Stimulated activated CD8-positive, alpha-beta memory T cell treated with anti-CD3 and anti-CD28 coated beads, Interleukin-12 subunit alpha, Interleukin-12 subunit beta, amount 100 ng/mL, for 4 hours (primary cell): ENCODE results near the gene RCOR3.
"Not testable (repeated sequence)": the region's sequence is repeated elsewhere in the genome, so short reads cannot be mapped to it uniquely, and the experiment has no call there.

Experiments
- DNase-seq: peaks from one replicate; pipeline ENCODE4 v3.0.0-alpha.2; 2020; ENCODE audit warnings: low read depth

RCOR3 gene

DNA sequence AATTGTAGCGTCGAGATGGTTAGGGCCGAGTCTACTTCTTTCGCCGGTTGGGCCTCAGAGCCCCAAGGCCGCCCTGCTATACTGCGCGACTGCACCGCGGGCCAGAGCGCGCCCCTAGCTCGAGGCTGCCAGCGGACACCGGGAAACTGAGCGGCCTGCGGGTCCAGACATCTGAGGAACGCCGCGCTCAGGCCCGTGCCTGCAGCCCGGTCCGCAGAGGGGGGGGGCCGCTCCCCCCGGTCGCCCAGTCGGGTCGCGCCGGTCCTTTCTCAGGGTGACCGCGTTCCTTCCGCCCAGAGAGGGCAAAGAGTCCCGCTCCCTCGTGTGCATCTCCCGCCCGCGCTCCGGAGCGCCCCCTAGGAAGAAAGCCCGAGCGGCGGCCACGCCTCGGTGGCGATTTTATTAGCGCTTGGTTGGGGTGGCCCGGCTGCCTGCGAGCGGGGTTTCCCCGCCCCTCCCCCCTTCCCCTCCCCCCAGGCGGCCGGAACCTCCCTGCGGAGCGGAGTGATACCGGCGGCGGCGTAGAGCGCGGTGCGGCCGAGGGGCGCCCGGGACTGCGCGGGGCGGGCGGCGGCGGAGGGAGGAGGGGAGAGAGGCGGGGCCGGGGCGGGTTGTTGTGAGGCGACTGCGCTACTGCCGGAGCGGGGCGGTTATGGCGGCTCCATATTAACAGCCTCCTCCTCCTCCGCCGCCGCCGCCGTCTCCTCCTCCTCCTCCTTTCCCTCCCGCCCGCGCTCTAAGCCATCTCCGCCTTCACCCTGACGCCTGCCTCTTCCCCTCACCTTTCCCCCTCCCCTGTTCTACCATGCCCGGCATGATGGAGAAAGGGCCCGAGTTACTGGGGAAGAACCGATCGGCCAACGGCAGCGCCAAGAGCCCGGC, at the start of gene RCOR3:
Gene RCOR3 (plus strand): TSS at position 611 of the 882 bp plus-strand sequence. CDS start 195 bp downstream, at position 806.
- peak; percentile 90 for DNase-seq

DNA sequence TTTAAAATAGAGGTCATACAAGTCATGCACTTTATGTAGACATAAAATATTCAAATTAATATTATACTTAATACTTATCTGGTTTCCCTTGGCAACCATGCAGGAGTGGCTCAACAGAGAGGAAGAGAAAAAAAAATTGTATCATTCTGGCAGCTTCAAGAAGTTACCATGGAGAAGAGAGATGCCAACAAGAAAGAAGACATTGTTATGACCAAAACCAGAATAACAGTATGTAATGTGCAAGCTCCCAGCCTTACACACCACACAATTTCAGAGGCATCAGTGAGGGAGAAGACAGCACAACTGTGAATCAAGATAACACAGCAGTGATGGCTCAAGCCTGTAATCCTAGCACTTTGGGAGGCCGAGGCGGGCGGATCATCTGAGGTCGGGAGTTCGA, 49.1 kb upstream of the RCOR3 start:
- DNase-seq: no peak

DNA sequence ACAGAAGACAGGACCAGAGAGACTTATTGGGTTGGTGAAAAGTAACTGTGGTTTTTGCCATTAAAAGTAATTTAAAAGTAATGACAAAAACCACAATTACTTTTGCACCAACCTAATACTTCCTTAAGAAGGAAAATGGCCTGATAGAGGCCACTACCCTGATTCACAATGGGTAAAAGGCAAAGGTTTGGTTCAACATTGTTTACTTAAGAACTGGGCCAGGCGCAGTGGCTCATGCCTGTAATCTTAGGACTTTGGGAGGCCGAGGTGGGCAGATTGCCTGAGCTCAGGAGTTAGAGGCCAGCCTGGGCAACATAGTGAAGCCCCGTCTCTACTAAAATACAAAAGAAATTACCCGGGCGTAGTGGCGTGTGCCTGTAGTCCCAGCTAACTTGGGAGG, 48.2 kb upstream of the RCOR3 start:
- DNase-seq: no peak

DNA sequence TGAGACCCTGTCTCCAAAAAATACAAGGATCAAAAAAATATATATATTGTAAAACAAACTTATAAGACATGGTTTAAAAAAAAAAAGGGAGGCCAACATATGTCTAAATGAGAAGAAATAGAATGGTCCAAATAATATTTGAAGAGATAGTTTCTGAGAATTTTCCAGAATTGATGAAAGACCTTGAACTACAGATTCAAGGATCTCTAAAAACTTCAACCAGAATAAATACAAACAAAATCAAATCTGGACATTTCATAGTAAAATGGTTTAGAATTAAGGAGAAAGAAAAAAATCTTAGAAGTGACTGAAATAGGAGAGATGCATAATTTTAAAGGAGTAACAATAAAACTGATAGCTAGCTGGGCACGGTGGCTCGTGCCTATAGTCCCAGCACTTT, 45.5 kb upstream of the RCOR3 start:
- DNase-seq: no peak

DNA sequence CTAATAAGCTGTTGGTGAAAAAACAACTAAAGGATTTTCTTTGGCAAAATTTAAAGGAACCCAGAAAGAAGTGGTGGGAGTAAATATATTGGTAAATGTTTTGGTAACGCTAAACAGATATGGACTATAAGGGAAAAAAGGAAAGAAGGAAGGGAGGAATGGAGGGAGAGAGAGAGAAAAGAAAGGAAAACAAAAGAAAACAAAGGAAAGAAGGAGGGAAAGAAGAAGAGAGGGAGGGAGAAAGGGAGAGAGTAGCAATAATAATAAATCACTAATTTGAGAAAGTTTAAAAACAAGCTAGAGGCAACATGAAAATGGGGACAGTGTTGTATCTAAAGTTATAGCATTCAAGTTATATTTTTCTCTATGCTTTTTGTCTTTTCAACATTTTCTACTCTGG, 43.6 kb upstream of the RCOR3 start:
- no peak for DNase-seq

DNA sequence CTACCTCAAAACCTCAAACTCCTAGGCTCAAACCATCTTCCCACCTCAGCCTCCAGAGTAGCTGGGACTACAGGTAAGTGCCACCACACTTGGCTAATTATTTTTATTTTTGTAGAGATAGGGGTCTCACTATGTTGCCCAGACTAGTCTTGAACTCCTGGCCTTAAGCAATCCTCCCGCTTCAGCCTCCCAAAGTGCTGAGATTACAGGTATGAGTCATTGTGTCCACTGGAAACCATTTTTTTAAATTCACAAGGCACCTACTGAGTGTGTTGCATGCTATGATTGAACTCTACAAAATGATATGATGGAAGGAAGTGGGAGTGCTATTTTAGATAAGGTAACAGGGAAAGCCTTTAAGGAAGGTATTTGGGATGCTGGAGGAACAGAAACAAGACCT, 41.8 kb upstream of the RCOR3 start:
- no peak for DNase-seq

DNA sequence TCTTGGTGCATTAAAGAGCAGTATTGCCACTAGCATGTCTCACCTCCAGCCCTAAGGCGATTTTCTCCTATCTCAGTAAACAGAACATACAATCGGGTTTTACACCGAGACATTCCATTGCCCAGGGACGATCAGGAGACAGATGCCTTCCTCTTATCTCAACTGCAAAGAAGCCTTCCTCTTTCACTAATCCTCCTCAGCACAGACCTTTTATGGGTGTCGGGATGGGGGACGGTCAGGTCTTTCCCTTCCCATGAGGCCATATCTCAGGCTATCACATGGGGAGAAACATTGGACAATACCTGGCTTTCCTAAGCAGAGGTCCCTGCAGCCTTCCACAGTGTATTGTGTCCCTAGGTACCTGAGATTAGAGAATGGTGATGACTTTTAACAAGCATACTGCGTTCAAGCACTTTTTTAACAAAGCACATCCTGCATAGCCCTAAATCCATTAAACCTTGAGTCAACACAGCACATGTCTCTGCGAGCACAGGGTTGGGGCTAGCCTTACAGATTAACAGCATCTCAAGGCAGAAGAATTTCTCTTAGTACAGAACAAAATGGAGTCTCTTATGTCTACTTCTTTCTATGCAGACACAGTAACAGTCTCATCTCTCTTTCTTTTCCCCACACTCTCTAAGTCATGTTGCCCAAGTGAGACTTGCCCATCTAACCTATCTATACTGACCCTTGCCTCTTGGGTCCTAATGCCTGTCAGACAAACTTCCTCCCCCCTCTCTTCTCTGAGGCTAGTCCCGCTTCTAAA, 36.5 kb upstream of the RCOR3 start:
- not testable (repeated sequence) for DNase-seq

GRCh38 chr1:211228573-211229364, 30.4 kb upstream of the RCOR3 start:
- peak; percentile 8 for DNase-seq

DNA sequence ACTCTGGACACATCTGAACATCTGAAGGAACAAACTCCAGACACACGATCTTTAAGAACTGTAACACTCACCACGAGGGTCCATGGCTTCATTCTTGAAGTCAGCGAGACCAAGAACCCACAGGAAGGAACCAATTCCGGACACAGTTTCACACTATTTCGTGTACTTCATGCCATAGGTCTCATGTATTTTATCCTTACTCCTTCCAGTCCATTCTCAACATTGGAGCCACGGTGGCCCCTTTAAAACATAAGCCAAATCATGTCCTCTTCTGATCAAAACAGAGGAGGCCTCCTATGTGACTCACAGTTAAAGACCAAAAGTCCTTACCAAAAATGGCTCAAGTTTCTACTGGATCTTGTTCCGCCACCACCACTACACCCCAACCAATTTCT, 29.8 kb upstream of the RCOR3 start:
- no peak for DNase-seq

DNA sequence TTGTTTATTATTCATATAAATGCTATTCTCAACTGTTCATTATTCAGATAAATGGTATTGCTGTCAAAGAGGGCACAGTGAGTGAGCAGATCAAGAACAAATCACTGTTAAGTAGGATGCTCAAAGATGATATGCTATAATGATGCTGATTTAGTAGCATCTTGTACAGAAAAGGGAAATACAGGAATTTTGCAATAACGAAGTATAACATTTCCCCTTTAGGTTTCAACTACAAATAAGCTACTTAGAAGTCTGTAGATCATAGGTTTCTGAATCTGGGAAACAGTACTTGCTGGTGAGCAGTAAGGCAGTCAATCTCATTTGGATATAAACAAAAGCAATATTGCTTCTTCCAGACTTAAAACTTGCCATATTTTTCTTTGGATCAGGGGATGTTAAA, 27.3 kb upstream of the RCOR3 start:
- DNase-seq: no peak

GRCh38 chr1:211236633-211237320, 22.4 kb upstream of the RCOR3 start:
- no peak for DNase-seq

DNA sequence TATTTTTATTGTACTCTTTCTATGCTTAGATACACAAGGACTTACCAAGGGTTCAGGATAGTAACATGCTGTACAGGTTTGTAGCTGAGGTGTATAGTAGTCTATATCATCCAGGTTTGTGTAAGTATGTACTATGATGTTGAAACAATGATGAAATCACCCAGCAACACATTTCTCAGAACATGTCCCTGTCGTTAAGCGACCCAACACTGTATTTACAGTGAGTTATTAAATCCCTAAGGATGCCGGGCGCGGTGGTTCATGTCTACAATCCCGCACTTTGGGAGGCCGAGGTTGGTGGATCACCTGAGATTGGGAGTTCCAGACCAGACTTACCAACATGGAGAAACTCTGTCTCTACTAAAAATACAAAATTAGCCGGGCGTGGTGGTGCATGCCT, 21.6 kb upstream of the RCOR3 start:
- DNase-seq: no peak

- not testable (repeated sequence) for DNase-seq
Measured at GRCh38 chr1:211240567-211240966, 18.6 kb upstream of the RCOR3 start.

- no peak for DNase-seq
Measured at GRCh38 chr1:211241071-211241470, 18.1 kb upstream of the RCOR3 start.

DNA sequence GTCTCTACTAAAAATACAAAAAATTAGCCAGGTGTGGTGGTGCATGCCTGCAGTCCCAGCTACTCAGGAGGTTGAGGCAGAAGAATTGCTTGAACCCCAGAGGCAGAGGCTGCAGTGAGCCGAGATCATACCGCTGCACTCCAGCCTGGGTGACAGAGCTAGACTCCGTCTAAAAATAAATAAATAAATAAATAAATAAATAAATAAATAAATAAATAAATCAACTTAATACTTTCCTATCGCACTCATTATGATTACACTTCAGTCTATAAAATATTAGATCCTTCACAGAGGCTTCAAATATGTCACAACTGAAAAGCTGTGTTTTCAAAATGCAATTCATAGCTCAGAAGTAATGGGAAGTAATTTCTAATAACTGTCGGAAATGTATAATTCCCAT, 15.5 kb upstream of the RCOR3 start:
- DNase-seq: not testable (repeated sequence)

DNA sequence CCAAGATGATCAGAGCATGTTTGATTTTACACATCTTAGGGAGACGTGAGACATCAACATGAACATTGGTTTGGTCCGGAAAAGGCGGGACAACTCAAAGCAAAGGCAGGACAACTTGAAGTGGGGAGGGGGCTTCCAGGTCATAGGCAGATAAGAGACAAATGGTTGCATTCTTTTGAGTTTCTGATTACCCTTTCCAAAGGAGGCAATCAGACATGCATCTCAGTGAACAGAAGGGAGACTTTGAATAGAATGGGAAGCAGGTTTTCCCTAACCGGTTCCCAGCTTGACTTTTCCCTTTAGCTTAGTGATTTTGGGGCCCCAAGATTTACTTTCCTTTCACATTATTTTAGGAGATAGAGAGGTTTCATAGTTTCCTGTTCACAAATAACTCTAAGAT, 12.6 kb upstream of the RCOR3 start:
- not testable (repeated sequence) for DNase-seq

GRCh38 chr1:211247921-211248320, 11.2 kb upstream of the RCOR3 start:
- no peak for DNase-seq

- DNase-seq: not testable (repeated sequence)
Measured at GRCh38 chr1:211249611-211250010, 9.6 kb upstream of the RCOR3 start.

DNA sequence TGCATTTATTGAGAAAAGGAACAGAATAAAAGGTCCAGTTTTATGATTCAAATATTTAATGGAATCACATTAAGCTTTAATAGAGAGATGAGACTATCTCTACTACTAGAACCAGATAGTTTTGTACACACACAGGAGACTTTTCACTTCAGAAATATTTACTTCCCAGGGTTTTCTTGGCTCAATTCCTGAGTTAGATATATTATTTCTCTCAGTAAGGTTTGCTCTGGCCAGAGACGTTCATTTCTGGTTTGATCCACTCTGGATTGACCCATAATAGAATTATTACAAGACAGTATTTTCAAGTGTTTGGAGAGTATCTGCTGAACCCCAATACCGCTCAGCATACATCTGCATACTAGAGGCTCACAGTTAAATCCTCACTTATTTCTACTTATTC, 1.3 kb upstream of the RCOR3 start:
- DNase-seq: no peak

DNA sequence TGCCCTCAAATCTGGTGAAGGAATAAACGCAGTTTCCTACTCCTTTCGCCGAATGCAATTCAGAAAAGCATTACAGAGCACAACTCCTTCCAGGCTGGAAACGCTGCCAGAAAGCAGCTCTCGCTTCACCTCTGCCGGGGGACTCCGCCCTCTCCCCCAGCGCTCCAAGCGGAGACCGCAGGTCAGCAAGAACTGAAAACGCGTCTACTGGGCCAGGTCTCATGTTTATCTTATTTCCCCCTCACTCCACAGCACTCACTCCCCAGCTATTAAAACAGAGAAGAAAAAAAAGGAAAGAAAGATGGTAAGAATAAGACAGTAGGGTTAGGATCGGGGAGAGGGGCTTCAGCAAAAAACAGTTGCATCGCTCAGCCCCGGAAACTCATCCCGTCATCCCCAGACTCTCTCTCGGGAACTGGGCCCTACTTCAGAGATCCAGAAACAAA, 833 bp upstream of the RCOR3 start:
- DNase-seq: peak; percentile 28

GRCh38 chr1:211259638-211260126, 516 bp downstream of the RCOR3 start:
- DNase-seq: no peak
